GM19372 (cell line): Measurements from ENCODE around the gene GNG12.
"Not testable (repeated sequence)": the region's sequence is repeated elsewhere in the genome, so short reads cannot be mapped to it uniquely, and the experiment has no call there.

Source experiments
- ATAC-seq: cut with Tn5 transposase; IDR thresholded peaks from one replicate; pipeline ENCODE4 v1.9.1; 2021; ENCODE audit warnings: mild to moderate bottlenecking, low read depth, moderate library complexity; ENCODE audit not compliant: unreplicated experiment

GNG12 gene

GRCh38 chr1:67737875-67738274, 95.4 kb downstream of the GNG12 start:
- ATAC-seq = no peak

- ATAC-seq = no peak
Measured at GRCh38 chr1:67736750-67737149, 96.5 kb downstream of the GNG12 start.

GRCh38 chr1:67735806-67736627, 97.2 kb downstream of the GNG12 start:
- ATAC-seq = peak; percentile 97

GRCh38 chr1:67735206-67735605, 98.1 kb downstream of the GNG12 start:
- no peak for ATAC-seq

GRCh38 chr1:67734323-67734690, 99.0 kb downstream of the GNG12 start:
- ATAC-seq = no peak

- ATAC-seq = no peak
Measured at GRCh38 chr1:67733681-67734322, 99.5 kb downstream of the GNG12 start.

GRCh38 chr1:67732750-67733151, 100.5 kb downstream of the GNG12 start:
- ATAC-seq = no peak

GRCh38 chr1:67731322-67731721, 101.9 kb downstream of the GNG12 start:
- ATAC-seq = no peak

GRCh38 chr1:67730312-67730711, 103.0 kb downstream of the GNG12 start:
- ATAC-seq = not testable (repeated sequence)

GRCh38 chr1:67729872-67730271, 103.4 kb downstream of the GNG12 start:
- ATAC-seq = no peak

GRCh38 chr1:67726224-67726623, 107.0 kb downstream of the GNG12 start:
- no peak for ATAC-seq

- no peak for ATAC-seq
Measured at GRCh38 chr1:67724928-67725560, 108.2 kb downstream of the GNG12 start.

GRCh38 chr1:67723620-67724019, 109.6 kb downstream of the GNG12 start:
- no peak for ATAC-seq

GRCh38 chr1:67723126-67723525, 110.1 kb downstream of the GNG12 start:
- ATAC-seq = no peak

- no peak for ATAC-seq
Measured at GRCh38 chr1:67722292-67722944, 110.8 kb downstream of the GNG12 start.

GRCh38 chr1:67721650-67722291, 111.5 kb downstream of the GNG12 start:
- no peak for ATAC-seq

GRCh38 chr1:67721112-67721511, 112.2 kb downstream of the GNG12 start:
- no peak for ATAC-seq

GRCh38 chr1:67719329-67720196, 113.7 kb downstream of the GNG12 start:
- ATAC-seq = no peak

- ATAC-seq = no peak
Measured at GRCh38 chr1:67717876-67718275, 115.4 kb downstream of the GNG12 start.

- no peak for ATAC-seq
Measured at GRCh38 chr1:67716800-67717199, 116.5 kb downstream of the GNG12 start.
